ENCODE measurements around the gene MMRN2. TPM values are rescaled to one million over a fixed set of nuclear protein-coding genes. Genes with fewer than 3 reads are reported as not detected.

The MMRN2 gene
- total RNA-seq, 2 experiments from 2014 or later = not detected

DNA sequence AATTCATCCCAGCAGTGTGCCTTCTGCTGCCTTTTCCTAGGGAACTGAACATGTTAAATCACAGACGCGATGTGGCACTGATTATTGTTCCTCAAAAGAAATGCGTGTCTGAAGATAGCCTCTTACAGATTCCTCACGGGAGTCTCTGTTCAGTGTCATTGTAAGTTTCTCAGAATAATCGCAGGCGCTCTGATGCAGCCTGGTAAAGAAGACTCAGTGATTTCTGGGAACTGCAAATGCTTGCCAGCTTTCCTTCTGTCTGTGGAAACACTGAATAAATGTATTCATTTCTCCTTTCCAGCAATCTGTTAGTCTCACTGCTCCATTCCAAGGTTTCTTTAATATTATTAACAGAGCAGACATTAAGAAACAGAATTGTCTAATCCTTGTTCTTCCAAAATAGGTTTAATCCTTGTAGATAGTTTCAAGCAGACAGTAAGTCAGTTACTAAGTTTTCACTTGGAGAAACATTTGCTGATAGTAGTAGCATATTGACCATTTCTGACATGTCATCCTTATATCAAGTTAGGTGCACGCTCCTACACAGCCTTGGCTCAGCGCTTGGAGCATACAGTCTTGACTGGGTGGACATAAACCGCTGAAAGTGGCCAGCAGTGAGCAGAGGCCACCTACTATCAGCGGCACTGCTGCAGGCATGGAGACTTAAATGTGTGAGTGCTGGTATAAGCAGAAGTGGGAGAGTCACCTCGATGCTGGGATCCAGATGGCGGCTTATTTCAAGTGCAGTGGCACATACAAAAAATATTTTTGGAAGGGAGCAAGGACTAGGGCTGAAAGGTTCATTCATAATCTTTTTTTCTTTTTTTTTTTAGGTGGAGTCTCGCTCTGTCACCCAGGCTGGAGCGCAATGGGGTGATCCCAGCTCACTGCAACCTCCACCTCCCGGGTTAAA is 27.7 kb downstream of the MMRN2 start:
- ChIA-PET CTCF (ENCODE audit: unreplicated experiment) (no interaction called here), POLR2A (no interaction called here)
- Histone ChIP-seq H3K4me1 (ENCODE audit: insufficient read depth, low read length, poor library complexity, severe bottlenecking) (no peaks in the 10 kb centered on the region), H3K9me3 (ENCODE audit: low read length) (no peaks in the 10 kb centered on the region), H3K79me2 (ENCODE audit: insufficient read depth, low read depth, low read length) (no peaks in the 10 kb centered on the region), H3K4me2 (ENCODE audit: low read length) (no peak overlapping the region), H4K20me1 (ENCODE audit: insufficient read depth, low read length) (no peaks in the 10 kb centered on the region), H3K9me2 (ENCODE audit: insufficient read depth, low read length) (no peaks in the 10 kb centered on the region), H2AFZ (ENCODE audit: low read length) (no peak overlapping the region), H3K27ac (ENCODE audit: low read depth, low read length, poor library complexity, severe bottlenecking) (no peak overlapping the region), H3K36me3 (ENCODE audit: insufficient read depth, low read length) (no peaks in the 10 kb centered on the region), H3K4me3 (ENCODE audit: low read depth, low read length, poor library complexity, severe bottlenecking) (no peak overlapping the region)
- intact Hi-C loops (cut with micrococcal nuclease; ENCODE audit: unreplicated experiment) = no loop called here
- TF ChIP-seq, protein P1, sequence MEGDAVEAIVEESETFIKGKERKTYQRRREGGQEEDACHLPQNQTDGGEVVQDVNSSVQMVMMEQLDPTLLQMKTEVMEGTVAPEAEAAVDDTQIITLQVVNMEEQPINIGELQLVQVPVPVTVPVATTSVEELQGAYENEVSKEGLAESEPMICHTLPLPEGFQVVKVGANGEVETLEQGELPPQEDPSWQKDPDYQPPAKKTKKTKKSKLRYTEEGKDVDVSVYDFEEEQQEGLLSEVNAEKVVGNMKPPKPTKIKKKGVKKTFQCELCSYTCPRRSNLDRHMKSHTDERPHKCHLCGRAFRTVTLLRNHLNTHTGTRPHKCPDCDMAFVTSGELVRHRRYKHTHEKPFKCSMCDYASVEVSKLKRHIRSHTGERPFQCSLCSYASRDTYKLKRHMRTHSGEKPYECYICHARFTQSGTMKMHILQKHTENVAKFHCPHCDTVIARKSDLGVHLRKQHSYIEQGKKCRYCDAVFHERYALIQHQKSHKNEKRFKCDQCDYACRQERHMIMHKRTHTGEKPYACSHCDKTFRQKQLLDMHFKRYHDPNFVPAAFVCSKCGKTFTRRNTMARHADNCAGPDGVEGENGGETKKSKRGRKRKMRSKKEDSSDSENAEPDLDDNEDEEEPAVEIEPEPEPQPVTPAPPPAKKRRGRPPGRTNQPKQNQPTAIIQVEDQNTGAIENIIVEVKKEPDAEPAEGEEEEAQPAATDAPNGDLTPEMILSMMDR (conservative IDR thresholded peaks at IDR 0.05; ENCODE audit: low read length) = no peak
- no peak for DNase-seq (ENCODE audit: low spot score)
- no TSS peak for BruUV-seq (replicated peaks)

DNA sequence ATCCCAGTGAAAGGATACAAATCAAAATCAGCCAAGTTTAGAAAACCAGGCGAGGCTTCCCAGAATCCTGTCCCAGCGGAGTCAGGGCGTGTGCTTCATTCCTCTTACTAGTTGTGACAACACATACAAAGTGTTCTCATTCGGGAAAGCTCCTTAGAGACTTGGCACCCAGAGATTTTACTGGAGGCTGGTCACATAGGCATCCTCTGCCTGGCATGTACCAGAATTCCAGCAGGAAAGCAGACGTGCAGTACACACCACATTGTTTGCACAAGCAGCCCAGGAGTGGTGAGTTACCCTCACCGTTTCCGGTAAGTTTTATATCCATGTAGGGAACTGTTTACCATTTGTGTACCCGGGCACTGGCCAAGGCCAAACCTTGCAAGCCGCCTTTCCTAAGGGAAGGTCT is 34.9 kb downstream of the MMRN2 start:
- TF ChIP-seq EZH2phosphoT487 (IDR thresholded peaks at IDR 0.05; ENCODE audit: borderline replicate concordance, low read depth, low read length) = no peak
- TF ChIP-seq, protein P1 (conservative IDR thresholded peaks at IDR 0.05; ENCODE audit: low read length) = no peak
- H2AFZ ChIP-seq (ENCODE audit: low read length) = no peak overlapping the region
- BruUV-seq (replicated peaks) = no TSS peak
- no peaks in the 10 kb centered on the region for H3K9me2 ChIP-seq (ENCODE audit: insufficient read depth, low read length)
- no peak for DNase-seq (ENCODE audit: low spot score)
- H3K9me3 ChIP-seq (ENCODE audit: low read length) = no peaks in the 10 kb centered on the region
- H3K4me1 ChIP-seq (ENCODE audit: insufficient read depth, low read length, poor library complexity, severe bottlenecking) = no peaks in the 10 kb centered on the region
- POLR2A ChIA-PET = no interaction called here
- H3K4me2 ChIP-seq (ENCODE audit: low read length) = no peak overlapping the region
- H3K36me3 ChIP-seq (ENCODE audit: insufficient read depth, low read length) = no peaks in the 10 kb centered on the region
- intact Hi-C loops (cut with micrococcal nuclease; ENCODE audit: unreplicated experiment) = no loop called here
- no peaks in the 10 kb centered on the region for H3K79me2 ChIP-seq (ENCODE audit: insufficient read depth, low read depth, low read length)
- no peaks in the 10 kb centered on the region for H4K20me1 ChIP-seq (ENCODE audit: insufficient read depth, low read length)
- no peak overlapping the region for H3K27ac ChIP-seq (ENCODE audit: low read depth, low read length, poor library complexity, severe bottlenecking)
- CTCF ChIA-PET (ENCODE audit: unreplicated experiment) = no interaction called here
- H3K4me3 ChIP-seq (ENCODE audit: low read depth, low read length, poor library complexity, severe bottlenecking) = no peak overlapping the region

GRCh38 chr10:86918022-86918471 is 39.4 kb downstream of the MMRN2 start:
- no peaks in the 10 kb centered on the region for H3K36me3 ChIP-seq (ENCODE audit: insufficient read depth, low read length)
- H3K4me3 ChIP-seq (ENCODE audit: low read depth, low read length, poor library complexity, severe bottlenecking) = no peak overlapping the region
- H4K20me1 ChIP-seq (ENCODE audit: insufficient read depth, low read length) = no peaks in the 10 kb centered on the region
- H3K4me1 ChIP-seq (ENCODE audit: insufficient read depth, low read length, poor library complexity, severe bottlenecking) = no peaks in the 10 kb centered on the region
- intact Hi-C loops (cut with micrococcal nuclease; ENCODE audit: unreplicated experiment) = no loop called here
- DNase-seq (ENCODE audit: low spot score) = no peak
- TF ChIP-seq, protein P1 (conservative IDR thresholded peaks at IDR 0.05; ENCODE audit: low read length) = no peak
- TF ChIP-seq EZH2phosphoT487 (IDR thresholded peaks at IDR 0.05; ENCODE audit: borderline replicate concordance, low read depth, low read length) = no peak
- no peaks in the 10 kb centered on the region for H3K9me2 ChIP-seq (ENCODE audit: insufficient read depth, low read length)
- no TSS peak for BruUV-seq (replicated peaks)
- H2AFZ ChIP-seq (ENCODE audit: low read length) = no peak overlapping the region
- H3K27ac ChIP-seq (ENCODE audit: low read depth, low read length, poor library complexity, severe bottlenecking) = no peak overlapping the region
- no peaks in the 10 kb centered on the region for H3K9me3 ChIP-seq (ENCODE audit: low read length)
- no peaks in the 10 kb centered on the region for H3K79me2 ChIP-seq (ENCODE audit: insufficient read depth, low read depth, low read length)
- no peak overlapping the region for H3K4me2 ChIP-seq (ENCODE audit: low read length)
- POLR2A ChIA-PET = no interaction called here
- CTCF ChIA-PET (ENCODE audit: unreplicated experiment) = no interaction called here

All from OCI-LY7 (cell line).